NOMO-1 (cell line): ENCODE results near the gene SLC35F2.
A peak's percentile ranks its signal among the peaks of the same experiment; 100 is the strongest.

Experiments used
- DNase-seq, 2 experiments: peaks; one replicate each; lab custom pipeline; 2025; ENCODE audit not compliant: unreplicated experiment in 2 of 2; lab: John Stamatoyannopoulos, UW

The SLC35F2 gene

DNA sequence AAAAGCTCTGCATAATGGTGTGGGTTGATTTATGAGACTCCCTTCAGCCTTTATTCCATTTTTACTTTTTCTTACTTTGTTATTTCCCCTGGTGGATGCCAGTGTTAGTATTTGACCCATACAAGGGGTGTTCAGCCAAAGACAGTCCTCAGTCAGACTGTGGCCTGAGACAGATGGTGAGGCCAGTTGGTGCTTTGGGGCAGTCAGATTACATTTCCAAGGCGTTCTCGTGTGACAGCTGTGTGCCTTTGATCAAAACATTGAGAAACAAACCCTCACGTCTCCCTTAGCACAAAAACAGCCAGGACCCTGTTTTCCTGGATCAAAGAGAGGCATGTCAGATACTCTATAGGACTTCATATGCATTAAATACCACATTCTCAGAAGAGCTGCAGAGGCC is 115.4 kb downstream of the SLC35F2 start:
- DNase-seq = no peak

DNA sequence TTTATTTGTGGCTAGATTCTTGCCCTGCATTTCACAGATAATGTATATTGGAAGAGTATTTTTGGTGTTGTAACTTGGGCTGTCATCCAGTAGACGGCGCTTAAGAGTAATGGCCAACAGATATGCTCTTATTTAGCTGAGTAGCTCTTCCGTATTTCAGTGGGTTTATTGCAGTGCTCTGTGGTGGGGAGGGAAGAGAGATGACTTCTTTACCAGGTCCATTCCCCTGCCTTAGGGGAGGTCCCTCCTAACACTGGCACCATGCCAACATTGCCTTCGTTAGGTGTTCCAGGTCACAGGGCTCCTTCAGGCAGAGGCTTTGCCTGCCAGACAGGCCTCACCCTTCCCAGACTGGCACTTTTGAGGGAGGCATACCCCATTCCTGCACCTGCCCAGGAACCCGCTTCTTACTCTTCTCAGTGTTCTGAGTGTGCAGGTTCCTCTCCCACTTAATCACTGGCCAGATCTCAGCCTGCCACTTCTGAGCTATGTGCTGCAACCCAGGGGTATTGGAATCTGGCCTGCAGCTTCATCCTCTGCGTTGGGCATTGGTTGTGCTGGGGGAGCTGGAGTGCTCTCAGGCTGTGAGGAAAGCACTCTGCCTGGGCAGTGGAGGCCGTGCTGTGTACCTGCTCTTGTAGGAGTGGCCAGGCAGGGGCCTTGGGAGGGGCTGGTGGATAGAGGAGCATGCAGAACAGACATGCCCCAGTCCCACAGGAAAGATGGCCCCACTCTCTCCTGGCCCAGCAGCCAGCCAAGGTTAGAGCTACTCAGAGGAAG is 117.4 kb downstream of the SLC35F2 start:
- DNase-seq = peak; percentile 70 to 78
